Fibroblast of lung (primary cell): ENCODE data around the gene CTTN.

ENCODE experiments used
- EZH2 ChIP-seq: IDR thresholded peaks from 2 replicates; pipeline ENCODE4 v1.5.1; 2012; ENCODE audit warnings: low read length, control low read depth, mild to moderate bottlenecking; ENCODE audit errors: missing control alignments
- TF ChIP-seq, protein P1 (sequence below), 2 donors: IDR thresholded peaks in 1 of 2; conservative IDR thresholded peaks in 1 of 2; 1 replicate in 1 of 2; 2 replicates in 1 of 2; pipeline ENCODE4 v1.5.1; 2011 to 2012; ENCODE audit warnings: low read length in 2 of 2, control low read depth in 1 of 2, inconsistent platforms in 1 of 2, low read depth in 1 of 2, mild to moderate bottlenecking in 1 of 2

DNA sequence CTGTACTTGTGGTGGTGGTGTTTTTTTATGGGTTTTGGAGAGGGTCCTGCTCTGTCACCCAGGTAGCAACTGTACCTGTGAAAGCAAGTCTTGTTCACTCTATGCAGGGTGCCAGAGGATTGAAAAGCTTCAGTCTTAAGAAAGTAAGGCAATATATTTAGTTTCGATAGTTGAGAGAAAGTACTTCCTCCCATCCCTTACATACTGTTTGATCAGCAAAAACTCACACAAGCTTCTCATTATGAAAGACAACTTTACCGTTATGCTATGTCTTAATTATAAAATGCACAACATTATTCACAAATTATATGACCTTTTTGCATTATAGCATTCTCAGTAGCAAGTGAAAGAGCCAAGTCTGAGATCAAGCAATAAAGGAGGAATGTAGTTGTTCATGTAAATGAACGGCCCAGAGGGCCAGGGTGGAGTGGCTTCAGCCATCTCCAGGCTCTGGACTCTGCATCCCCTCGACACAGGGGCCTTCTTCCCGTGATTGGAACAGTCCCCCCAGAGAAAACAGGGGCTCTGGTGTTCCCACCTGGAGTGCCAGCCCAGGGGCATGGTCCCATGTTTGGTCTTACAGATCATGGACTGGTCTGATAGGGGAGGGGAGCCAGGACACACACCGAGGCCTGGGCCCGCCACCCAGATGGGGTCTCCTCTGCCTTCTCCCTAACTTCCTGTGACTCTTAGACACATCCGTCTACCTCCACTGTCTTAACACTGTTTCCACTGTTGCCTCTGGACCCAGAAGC, 38.7 kb upstream of the CTTN start:
- TF ChIP-seq, protein P1, sequence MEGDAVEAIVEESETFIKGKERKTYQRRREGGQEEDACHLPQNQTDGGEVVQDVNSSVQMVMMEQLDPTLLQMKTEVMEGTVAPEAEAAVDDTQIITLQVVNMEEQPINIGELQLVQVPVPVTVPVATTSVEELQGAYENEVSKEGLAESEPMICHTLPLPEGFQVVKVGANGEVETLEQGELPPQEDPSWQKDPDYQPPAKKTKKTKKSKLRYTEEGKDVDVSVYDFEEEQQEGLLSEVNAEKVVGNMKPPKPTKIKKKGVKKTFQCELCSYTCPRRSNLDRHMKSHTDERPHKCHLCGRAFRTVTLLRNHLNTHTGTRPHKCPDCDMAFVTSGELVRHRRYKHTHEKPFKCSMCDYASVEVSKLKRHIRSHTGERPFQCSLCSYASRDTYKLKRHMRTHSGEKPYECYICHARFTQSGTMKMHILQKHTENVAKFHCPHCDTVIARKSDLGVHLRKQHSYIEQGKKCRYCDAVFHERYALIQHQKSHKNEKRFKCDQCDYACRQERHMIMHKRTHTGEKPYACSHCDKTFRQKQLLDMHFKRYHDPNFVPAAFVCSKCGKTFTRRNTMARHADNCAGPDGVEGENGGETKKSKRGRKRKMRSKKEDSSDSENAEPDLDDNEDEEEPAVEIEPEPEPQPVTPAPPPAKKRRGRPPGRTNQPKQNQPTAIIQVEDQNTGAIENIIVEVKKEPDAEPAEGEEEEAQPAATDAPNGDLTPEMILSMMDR (conservative IDR thresholded peaks at IDR 0.05 in 1 of 2, IDR thresholded peaks at IDR 0.05 in 1 of 2; ENCODE audit: low read depth in 1 of 2, low read length in 2 of 2): no peak
- no peak for TF ChIP-seq EZH2
